ENCODE data around the gene KREMEN2. TPM values are rescaled to one million over a fixed set of nuclear protein-coding genes. Genes with fewer than 3 reads are reported as not detected.
"Not testable (repeated sequence)": the region's sequence is repeated elsewhere in the genome, so short reads cannot be mapped to it uniquely, and the experiment has no call there.

Gene KREMEN2
- polyA plus RNA-seq, 3 donors, result 0.09 TPM; not detected in 2

DNA sequence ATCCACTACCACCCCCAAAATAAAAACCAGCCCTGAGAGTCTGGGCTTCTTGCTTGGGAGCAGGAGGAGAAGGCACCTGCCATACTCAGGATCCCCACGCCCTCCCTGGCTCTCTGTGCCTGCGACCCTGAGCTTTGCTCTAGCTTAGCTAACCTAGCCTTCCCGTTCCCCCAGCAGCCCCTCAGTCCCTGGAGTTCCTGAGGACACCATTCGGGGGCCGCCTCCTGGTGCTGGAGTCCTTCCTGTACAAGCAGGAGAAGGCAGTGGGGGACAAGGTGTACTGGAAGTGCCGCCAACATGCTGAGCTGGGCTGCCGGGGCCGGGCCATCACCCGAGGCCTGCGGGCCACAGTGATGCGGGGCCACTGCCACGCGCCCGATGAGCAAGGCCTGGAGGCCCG lies 33.8 kb upstream of the KREMEN2 start:
- Mint-ChIP-seq H3K4me1 (peaks cover 8% of the 10 kb centered on the region), H3K27me3 (ENCODE audit: low read depth in 3 of 3) (no peaks in the 10 kb centered on the region), H3K36me3 (peaks cover 23 to 45% of the 10 kb centered on the region in 2 donors), H3K27ac (no peak overlapping the region), H3K9me3 (peaks cover 0 to 1% (median 0%) of the 10 kb centered on the region in 7 donors), H3K4me3 (no peak overlapping the region)
- DNase-seq, result no peak
- Histone ChIP-seq H3K27ac (ENCODE audit: low read depth in 1 of 2, low read length in 2 of 2) (no peak overlapping the region), H2AFZ (ENCODE audit: insufficient read depth, low read depth, low read length, poor library complexity, severe bottlenecking) (no peak overlapping the region), H3K27me3 (ENCODE audit: control insufficient read depth in 2 of 2, insufficient read depth in 2 of 2, low read length in 2 of 2) (no peaks in the 10 kb centered on the region), H3K79me2 (ENCODE audit: insufficient read depth, low read length) (no peaks in the 10 kb centered on the region), H4K20me1 (ENCODE audit: insufficient read depth, low read length) (peaks cover 6% of the 10 kb centered on the region), H3K9me3 (replicated peaks in 1 of 2; ENCODE audit: control insufficient read depth in 1 of 2, insufficient read depth in 1 of 2, low read length in 2 of 2) (no peaks in the 10 kb centered on the region), H3K4me1 (ENCODE audit: control insufficient read depth in 1 of 2, insufficient read depth in 2 of 2, low read length in 2 of 2) (peaks cover 6 to 8% of the 10 kb centered on the region in 2 donors), H3K36me3 (replicated peaks in 1 of 2; ENCODE audit: control insufficient read depth in 1 of 2, insufficient read depth in 2 of 2, low read length in 2 of 2) (peaks cover 19 to 42% of the 10 kb centered on the region in 2 donors), H3K4me2 (replicated peaks; ENCODE audit: extremely low read depth, low read length, poor library complexity, severe bottlenecking) (no peak overlapping the region), H3K4me3 (replicated peaks in 1 of 3; ENCODE audit: low read depth in 2 of 3, low read length in 3 of 3) (no peak overlapping the region), H3K9ac (ENCODE audit: insufficient read depth, low read length, poor library complexity, severe bottlenecking) (no peak overlapping the region)
- intact Hi-C loops (cut with micrococcal nuclease), result no loop called here
- TF ChIP-seq, protein P1, sequence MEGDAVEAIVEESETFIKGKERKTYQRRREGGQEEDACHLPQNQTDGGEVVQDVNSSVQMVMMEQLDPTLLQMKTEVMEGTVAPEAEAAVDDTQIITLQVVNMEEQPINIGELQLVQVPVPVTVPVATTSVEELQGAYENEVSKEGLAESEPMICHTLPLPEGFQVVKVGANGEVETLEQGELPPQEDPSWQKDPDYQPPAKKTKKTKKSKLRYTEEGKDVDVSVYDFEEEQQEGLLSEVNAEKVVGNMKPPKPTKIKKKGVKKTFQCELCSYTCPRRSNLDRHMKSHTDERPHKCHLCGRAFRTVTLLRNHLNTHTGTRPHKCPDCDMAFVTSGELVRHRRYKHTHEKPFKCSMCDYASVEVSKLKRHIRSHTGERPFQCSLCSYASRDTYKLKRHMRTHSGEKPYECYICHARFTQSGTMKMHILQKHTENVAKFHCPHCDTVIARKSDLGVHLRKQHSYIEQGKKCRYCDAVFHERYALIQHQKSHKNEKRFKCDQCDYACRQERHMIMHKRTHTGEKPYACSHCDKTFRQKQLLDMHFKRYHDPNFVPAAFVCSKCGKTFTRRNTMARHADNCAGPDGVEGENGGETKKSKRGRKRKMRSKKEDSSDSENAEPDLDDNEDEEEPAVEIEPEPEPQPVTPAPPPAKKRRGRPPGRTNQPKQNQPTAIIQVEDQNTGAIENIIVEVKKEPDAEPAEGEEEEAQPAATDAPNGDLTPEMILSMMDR (IDR thresholded peaks at IDR 0.05), result no peak
- WGBS (ENCODE audit: insufficient coverage), result over 99% methylated on average over 14 of the region's 15 CpGs

DNA sequence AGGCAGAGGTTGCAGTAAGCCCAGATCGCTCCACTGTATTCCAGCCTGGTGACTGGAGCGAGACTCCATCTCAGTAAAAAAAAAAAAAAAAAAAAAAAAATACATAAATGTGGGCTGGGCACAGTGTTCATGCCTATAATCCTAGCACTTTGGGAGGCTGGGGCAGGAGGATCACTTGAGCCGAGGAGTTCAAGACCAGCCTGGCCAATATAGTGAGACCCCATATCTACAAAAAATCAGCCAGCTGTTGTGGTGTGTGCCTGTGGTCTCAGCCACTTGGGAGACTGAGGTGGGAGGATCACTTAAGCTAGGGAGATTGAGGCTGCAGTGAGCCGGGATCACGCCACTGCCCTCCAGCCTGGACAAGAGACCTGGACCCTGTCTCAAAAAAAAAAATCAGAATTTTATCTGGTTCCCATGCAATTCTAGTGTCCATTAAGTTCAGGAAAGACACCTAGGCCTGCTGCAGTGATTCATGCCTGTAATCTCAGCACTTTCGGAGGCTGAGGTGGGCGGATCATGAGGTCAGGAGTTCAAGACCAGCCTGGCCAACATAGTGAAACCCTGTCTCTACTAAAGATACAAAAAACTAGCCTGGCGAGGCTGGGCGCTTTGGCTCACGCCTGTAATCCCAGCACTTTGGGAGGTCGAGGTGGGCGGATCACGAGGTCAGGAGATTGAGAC lies 32.7 kb upstream of the KREMEN2 start:
- H3K9me3 Mint-ChIP-seq; H3K4me3 ChIP-seq (replicated peaks in 1 of 3; ENCODE audit: low read depth in 2 of 3, low read length in 3 of 3); H3K4me3 Mint-ChIP-seq; H3K4me1 ChIP-seq (ENCODE audit: control insufficient read depth in 1 of 2, insufficient read depth in 2 of 2, low read length in 2 of 2); H3K27me3 Mint-ChIP-seq (ENCODE audit: low read depth in 3 of 3); intact Hi-C loops (cut with micrococcal nuclease); H3K9me3 ChIP-seq (replicated peaks in 1 of 2; ENCODE audit: control insufficient read depth in 1 of 2, insufficient read depth in 1 of 2, low read length in 2 of 2); H3K4me2 ChIP-seq (replicated peaks; ENCODE audit: extremely low read depth, low read length, poor library complexity, severe bottlenecking); H3K27ac Mint-ChIP-seq; H3K9ac ChIP-seq (ENCODE audit: insufficient read depth, low read length, poor library complexity, severe bottlenecking); H3K27me3 ChIP-seq (ENCODE audit: control insufficient read depth in 2 of 2, insufficient read depth in 2 of 2, low read length in 2 of 2); H3K79me2 ChIP-seq (ENCODE audit: insufficient read depth, low read length); H3K27ac ChIP-seq (ENCODE audit: low read depth in 1 of 2, low read length in 2 of 2); H2AFZ ChIP-seq (ENCODE audit: insufficient read depth, low read depth, low read length, poor library complexity, severe bottlenecking); H3K4me1 Mint-ChIP-seq; DNase-seq; H4K20me1 ChIP-seq (ENCODE audit: insufficient read depth, low read length): not testable (repeated sequence)
- peaks cover 32 to 55% of the 10 kb centered on the region in 2 donors for H3K36me3 Mint-ChIP-seq
- peaks cover 26 to 54% of the 10 kb centered on the region in 2 donors for H3K36me3 ChIP-seq (replicated peaks in 1 of 2; ENCODE audit: control insufficient read depth in 1 of 2, insufficient read depth in 2 of 2, low read length in 2 of 2)
- 84% methylated on average over 7 of the region's 13 CpGs for WGBS (ENCODE audit: insufficient coverage)
